Left forelimb (tissue), 1 donor: ENCODE results near the gene FAIM2.
"Not testable (repeated sequence)": the region's sequence is repeated elsewhere in the genome, so short reads cannot be mapped to it uniquely, and the experiment has no call there.

Experiments used
- DNase-seq: peaks from one replicate; pipeline ENCODE4 v3.0.0-alpha.2; 2018; ENCODE audit warnings: low spot score

The FAIM2 gene

DNA sequence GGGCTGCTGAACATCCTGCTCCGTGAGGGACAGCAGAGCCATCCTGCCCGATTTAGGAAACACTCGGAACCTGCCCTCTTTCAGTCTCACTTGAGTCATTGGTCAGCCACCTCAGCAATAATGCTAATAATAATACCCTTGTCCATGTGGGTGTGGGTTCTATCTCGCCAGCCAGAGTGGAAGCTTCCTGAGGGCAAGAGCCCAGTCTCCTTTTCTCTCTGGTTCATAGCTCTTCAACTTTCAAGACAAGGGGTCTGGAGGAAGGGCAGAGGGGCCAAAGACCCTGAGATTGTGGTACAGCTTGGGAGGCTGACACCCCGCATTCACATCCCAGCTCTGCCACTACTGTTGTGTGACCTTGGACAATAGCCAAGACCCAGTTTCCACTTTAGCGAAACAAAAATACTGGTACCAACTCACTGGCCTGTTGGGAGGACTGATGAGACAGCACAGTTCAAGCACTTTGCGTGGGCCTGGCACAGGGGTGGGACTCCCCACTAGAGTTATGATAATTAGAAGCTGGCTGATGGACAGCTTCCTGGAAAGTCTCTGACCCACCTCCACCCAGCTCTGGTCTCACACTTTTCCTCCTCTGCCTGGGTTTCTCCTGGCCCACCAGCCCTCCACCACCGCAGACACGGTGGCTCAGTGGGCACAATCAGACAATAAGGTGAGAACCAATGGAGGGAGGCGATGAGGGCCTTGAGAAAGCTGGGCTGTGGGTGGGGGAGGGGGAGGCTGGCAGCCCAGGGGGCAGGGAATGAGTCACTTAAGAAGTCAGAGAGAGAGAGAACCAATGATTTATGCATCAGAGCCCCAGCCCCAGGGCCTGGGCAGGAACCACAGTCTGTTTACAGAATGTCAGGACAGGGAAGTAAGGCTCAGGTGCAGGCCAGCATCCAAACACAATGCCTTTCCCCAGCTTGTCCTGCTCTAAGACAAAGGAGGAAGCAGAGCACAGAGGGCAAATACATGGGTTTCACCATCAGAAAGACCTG lies 9.6 kb downstream of the FAIM2 start:
- no peak for DNase-seq

DNA sequence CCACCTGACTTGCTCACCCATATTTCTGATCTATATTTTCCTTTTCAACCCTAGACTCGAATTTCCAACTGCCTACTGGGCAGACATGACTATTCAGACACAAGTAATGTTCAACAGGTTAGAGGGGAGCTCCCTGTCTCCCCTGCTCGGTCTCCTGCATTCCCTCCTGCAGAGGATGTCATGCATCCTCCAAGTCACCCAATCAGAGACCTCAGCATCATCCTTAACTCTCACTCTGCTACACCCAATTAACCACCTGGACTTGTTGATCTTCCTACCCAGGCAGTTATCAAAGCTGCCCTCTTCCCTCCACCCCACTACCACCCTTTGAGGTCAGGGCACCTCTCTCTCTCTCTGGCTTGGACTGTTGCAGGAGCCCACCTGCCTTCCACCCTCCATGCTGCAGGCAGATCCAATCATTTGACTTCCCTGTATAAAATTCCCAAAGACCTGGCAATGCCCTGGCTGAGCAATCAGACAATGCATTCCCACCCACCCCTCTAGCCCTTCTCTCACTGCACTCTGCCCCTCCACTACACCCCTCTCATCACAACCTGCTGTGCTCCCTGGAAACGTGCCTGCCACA lies 10.9 kb downstream of the FAIM2 start:
- DNase-seq = no peak

DNA sequence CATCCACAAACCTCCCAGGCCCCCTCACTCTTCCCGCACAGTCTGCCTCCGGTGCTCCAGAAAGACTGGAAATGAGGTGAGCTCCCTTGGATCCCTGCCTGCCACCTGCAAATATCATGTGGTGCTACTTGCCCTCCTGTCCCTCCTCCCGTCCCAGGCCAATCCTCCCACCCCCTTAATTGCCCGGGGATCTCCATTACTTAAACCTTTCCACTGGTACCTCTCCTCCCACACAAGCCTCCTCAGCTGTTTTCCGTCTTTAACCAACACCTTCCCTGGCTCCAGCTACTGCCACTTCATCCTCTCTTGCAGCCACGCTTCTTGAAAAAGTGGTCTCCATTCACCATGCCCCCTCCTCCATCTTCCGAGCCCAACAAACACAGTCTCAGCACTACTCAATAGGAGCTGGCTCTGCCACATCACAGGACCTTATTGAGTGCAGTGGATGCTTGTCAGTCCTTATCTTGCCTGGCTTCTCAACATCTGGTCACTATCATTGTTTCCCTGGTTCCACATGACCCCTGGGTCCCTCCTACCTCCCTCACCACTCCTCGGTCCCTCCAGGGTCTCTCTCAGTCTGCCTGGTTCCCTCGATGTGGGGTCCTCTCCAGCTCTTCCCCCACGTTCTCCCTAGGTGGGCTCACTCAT lies 11.5 kb downstream of the FAIM2 start:
- DNase-seq = no peak

DNA sequence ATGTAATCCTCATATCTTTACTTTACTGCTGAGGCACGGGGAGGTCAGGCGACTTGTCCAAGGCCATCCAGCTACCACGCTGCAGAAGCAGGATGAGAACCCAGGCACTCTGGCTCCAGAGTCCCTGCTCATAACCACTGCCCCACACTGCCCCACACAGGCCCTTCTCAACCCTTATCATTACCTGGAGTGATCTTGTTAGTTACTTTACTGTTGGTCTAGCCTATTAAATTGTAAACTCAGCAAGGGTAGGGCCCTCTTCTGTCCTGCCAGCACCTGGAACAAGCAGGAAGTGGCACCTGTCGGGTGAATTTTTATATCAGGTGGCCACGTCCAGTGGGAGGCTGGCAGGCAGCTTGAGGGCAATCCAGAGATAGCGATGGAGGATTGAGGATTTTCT lies 12.2 kb downstream of the FAIM2 start:
- no peak for DNase-seq

DNA sequence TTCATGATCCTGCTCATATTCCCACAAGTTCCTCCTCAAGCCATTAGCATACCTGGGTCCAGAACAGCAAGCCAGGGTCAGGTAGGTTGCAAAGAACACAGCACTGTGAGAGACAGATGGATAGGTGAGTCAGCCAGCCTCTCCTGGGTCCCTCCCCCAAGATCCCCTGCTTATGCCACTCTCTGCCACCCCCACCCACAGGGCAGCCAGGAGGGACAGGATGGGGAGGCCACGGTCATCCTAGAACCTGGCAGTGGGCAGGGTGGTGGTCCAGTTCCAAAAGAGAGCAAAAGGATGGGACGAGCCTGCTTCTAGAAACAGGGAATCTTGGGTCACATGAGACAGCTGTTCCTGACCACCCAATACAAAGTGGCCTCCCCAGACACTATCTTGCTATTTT lies 12.7 kb downstream of the FAIM2 start:
- no peak for DNase-seq

DNA sequence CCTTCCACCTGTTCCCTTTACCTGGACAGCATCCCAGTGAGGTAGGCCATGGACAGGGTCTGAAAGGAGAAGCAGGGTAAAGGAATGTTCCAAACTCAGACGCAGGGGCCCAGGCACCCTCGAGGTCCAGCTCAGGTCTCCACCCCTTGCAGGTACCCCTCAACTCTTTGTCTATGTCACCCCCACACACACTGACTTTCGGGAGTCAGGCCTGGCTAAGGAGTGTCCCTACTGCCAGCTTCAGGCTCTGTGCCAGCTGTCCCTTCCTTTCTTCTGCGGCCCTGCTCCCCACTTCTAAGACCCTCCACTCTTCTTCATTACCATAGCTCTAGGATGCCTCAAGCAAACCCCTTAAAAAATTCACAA lies 13.6 kb downstream of the FAIM2 start:
- DNase-seq = no peak

DNA sequence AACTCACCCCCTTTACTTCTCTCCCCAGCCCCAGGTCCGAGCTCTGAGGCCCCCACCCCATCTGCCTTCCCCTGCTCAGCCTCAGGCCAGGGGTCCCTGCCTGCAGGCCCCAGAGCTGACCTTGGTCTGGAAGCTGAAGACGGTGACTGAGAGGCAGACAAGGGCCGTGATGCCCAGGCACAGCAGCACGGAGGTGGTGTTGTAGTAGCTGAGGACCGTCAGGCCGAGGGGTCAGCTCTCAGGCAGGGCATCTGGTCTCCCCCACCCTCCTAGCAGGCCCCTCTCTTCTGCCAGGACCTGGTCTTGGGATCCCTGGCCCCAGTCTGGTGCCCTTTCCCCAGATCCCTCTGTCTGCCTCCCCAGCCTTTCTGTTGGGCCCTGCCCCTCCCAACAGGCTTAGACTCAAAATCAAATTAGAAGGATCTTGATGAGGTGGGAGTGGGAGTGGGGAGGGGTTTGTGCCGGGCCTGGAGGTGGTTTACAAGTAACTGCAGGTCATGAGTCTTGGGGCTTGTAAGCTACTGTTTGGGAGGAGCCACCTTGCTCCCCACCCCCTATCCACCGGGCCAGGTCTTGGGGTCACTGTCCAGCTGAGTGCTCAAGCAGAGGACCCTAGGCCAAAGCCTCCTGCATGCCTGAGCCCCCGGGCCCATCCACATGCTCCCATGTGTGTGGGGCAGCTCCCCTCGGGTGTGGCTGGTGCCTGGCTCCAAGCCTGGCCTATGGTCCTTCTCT lies 14.2 kb downstream of the FAIM2 start:
- DNase-seq = no peak

DNA sequence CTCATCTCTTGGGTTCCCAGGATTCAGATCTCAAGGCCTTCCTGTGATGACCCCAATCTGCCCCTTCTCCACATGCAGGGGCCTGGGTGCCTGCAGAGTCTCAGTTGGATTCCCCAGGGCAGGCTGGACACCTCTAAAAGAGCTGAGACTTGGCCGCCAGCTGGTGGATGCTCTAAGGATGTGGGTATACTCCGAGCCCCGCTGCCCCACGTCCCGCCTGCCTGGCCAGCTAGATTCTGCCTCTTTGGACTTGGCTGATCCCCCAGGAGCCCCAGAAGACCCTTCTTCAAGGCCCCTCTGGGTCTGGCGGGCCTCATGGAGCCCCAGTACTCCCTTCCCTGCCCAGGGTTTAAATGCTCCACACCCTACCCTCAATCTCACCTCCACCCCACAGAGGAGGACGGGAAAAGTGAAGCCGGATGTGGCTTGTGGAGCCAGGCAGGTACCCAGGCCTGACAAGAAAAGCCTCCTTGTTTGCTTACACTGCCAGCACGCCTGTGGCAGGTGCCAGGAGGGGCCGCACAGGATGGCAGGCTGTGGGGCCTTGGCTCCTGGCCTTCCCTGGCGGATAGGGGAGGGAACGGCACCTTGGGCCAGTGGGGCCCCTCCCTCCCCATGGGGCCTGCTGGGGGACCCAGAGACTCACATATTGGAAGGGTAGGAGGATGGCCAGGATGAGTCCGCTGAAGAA lies 15.1 kb downstream of the FAIM2 start:
- no peak for DNase-seq

DNA sequence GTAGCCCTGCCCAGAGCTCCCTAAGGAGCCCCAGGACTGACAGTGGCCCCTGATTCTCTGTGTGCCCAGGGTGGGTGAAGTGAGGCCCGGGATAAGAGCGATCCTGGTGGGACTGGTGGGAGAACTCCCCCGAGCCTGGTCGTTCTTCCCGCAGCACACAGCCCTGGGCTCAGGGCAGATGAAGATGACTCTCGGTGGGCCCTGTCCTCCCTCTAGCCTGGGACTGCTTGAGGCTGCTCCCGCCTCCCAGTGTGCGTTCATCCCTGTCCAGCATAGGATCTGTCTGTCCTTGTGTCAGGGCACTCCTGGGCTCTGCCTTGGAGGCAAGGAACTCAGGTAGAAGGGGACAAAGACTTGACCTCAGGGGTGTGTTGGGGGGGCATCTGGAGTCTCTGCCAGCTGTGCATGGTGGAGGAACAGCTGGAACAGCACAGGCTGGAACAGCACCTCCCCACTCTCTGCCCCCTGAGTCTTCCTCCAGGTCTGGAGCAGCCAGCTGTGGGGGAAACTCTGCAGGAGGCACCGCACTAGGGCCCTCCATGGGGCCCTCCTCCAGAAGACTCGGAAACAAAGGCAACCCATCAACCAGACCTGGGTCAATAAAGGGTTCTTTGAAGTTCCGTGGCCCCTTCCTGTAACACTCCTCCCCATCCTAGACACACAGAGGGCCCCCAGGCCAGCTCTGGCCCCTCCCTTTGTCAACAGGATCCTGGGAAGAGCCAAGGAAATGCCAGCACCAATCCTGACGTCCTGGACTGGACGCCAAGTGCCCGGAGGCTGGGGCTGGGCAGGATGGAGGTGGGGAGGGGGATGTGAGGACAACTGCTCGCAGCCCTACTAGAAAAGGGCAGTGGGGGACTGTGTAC lies 15.9 kb downstream of the FAIM2 start:
- no peak for DNase-seq

DNA sequence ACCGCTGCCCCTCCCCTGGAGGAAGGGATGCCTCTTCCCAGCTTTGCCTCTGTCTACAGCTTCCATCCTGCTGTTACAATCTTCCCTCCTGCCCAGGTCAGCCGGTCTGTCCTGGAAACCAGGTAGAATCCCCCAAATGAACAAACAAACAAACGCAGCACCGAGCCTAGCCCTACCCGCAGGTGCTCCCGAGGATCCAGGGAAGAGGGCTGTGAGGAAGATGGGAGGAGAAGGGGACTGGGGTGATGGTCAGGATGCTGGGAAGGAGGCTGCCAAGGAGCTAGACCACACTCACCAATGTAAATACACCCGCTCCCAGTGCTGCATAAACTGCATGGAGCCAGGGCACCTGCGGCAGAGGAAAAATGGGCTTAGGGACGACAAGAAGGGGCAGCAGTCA lies 16.6 kb downstream of the FAIM2 start:
- DNase-seq = no peak

DNA sequence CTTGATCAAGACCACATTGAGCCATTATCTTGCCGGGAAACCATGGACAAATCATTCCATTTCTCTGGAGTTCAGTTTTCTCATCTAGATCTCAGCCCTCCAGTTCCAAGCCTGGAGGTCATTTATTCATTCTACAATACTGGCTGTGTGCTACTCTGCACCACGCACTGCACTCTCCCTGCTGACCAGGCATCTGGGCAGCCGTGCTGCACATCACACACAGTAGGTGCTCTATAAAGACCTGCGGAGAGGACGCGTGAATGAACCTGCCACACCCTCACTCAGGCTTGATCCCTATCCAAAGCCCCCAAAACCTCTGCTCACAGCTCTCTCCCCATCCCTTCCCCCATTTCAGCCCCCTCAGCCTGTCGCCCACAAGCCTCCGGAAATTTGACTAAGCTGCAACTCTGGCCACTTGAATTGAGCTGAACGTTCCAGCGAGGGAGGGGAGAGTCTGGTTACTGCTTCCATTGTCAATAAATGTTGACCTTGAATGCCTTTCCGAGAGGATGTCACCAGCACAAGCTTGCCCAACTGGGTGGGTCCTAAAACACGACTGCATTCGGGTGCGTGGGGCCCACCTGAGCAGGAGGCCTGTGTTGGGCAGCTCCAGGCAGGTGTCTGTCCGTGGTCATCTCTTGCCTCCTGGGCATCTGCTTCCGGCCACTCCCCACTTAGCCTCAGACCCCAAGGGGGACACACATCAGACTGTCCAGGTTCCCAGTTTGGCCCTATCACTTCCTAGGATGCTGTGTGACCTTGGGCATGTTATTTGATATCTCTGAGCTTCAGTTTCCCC lies 17.8 kb downstream of the FAIM2 start:
- DNase-seq = no peak

DNA sequence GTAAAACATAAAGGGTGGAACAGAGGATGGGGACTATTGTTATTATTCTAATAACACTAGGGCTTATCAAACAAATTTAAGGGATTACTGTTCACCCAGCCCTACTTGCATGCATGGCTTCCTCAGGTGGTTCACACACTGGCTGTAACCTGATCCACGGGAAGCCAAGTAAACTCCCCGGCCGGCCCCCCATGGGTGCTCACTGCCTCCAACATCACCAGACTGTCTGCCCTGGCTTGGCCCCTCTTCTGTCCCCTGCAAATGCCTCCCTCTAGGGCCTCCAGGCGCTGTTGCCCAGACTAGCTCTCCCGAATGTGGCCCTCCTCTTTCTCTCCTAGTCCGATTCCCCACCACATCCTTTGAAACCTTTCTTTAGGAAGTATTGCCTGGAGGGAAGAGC lies 18.6 kb downstream of the FAIM2 start:
- DNase-seq = no peak

DNA sequence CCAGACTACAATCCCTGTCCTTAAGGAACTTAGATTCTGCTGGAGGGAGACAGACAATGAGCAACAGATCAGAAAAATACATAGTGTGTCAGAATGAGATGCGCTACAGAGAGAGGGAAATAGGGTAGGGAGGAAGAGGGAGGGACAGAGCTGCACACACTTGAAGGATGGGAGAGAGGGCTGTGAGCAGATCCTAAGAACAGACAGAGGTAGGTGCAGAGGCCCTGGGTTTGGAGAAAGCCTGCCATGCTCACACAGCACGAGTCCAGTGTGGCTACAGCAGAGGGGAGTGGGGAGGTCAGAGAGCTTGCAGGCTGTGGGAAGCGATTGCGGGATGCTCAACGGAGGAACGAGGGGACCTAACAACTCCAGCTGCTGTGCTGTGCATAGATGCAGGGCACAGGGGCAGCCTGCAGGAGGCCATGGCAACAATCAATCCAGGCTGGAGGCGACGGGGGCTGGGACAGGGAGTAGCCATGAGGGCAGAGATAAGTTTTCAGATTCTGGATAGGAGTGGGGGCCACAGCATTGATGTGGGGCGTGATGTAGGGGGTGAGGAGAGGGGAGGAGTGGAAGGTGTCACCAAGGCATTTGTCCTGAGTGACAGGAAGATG lies 20.7 kb downstream of the FAIM2 start:
- no peak for DNase-seq

DNA sequence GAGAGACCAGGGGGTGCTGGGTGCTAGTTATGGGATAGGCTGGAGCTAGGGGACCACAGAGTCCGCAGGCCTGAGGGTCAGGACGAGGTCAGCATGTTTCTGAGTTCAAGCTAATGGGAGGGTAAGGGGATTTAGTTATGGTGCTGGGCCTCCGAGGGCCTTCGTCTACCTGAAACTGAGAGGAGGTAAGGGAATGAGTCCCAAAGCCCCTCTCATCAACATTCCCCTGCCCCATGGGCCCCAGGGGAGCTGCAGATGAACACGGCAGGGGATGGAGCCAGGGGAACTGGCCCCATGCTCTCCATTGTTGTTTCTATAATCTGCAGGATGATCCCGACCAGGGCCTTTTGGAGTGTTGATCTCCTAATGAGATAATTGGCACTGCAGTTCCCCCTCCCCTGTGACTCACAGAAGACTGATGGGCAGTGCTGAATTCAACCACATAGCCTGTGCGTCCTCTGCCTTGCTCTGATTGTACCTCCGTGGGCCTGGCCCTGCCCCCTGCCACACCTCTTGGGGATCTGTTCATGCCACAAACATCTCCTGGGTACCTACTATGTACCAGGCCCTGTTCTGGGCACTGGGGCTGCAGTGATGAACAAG lies 21.4 kb downstream of the FAIM2 start:
- no peak for DNase-seq

DNA sequence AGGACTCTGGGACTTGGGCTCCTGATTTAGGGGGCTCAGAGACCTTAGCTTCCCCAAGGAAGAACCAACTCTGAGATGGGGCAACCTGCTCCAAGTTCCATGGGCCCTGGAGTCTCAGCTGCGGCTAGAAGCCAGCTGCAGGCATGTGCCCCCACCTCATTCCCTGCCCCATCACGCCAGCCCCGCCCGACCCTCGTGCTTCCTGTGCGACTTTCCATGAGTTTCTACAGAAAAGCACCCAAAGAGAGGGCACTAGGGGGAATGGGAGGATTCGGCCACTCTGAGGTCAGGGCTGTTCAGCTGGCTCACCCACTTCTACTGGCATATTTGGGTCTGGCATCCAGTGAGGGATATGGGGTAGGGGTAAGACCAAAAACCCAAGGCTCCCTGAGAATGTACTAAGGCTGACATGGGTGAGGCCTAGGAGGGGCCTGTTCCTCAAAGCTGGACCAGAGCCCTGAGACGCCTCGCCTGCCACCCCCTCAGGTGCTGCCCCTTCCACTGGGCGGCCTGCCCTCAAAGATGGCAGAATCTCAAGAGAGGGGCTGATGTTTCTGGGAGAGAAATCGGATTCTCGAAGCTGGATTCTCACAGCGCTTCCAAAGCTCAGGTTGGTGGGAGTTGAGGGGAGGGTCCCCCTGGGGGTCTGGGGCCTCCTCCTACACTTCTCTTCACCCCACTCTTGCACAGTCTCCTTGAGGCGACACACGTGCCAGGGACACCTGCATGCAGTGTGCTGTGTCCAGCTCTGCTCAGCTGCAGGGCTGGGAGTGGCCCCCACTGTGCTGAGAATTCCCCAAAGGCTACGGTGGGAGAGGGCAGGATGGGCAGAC lies 22.1 kb downstream of the FAIM2 start:
- DNase-seq = no peak

DNA sequence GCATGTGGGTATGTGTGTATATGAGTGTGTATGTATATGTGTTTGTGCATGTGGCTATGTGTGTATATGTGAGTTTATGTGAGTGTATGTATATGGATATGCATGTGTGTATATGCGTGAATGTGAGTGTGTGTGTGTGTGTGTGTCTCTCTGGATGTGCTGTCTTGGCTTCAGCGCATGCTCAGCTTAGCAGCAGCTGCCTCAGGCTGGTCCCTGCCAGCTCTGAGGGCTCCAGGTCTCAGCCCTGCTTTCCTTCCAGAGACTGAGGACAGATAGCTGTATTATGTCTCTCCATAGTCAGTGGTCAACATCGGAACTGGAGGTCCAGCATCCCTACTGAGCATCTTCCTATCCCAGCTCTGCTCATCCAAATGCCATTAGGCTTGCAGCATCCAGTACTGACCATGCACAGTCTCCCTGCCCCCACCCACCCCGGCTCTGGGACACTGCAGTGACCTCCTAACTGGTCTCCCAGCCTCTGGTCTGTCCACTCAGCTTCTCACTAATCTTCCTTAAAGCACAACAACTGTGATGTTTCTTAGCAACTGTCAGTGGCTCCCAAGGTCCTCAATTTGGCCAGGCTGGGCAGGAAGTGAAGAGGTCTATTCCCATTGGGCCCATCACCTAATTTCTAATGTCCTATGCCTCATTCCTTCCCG lies 22.8 kb downstream of the FAIM2 start:
- no peak for DNase-seq

DNA sequence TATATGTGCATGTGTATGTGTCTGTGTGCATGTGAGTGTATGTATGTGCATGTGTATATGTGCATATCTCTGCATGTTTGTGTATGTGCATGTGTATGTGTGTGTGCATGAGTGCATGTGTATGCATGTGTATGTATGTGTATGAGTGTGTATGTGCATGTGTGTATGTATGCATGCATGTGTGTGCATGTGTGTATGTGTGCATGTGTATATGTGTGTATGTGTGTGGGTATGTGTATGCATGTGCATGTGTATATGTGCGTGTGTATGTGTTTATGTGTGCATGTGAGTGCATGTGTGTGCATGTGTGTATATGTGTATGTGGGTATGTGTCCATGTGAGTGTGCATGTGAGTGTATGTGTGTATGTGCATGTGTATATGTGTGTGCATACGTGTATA lies 24.6 kb downstream of the FAIM2 start:
- DNase-seq = not testable (repeated sequence)

DNA sequence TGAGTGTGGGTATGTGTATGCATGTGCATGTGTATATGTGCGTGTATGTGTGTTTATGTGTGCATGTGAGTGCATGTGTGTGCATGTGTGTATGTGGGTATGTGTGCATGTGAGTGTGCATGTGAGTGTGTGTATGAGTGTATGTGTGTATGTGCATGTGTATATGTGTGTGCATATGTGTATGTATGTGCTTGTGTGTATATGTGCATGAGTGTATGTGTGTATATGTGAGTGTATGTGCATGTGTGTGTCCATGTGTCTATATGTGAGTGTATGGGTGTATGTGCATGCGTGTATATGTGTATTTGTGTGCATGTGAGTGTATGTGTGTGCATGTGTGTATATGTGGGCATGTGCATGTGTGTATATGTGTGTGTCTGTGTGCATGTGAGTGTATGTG lies 25.7 kb downstream of the FAIM2 start:
- DNase-seq = no peak
